HG03378 (cell line): ENCODE data around the gene KCNIP1.
"Not testable (repeated sequence)": the region's sequence is repeated elsewhere in the genome, so short reads cannot be mapped to it uniquely, and the experiment has no call there.

Experiments
- ATAC-seq: cut with Tn5 transposase; IDR thresholded peaks from one replicate; pipeline ENCODE4 v1.9.1; 2021; ENCODE audit warnings: mild to moderate bottlenecking, moderate library complexity; ENCODE audit not compliant: unreplicated experiment

The KCNIP1 gene

GRCh38 chr5:170762298-170762697 is 258.5 kb downstream of the KCNIP1 start:
- ATAC-seq = not testable (repeated sequence)

- ATAC-seq = not testable (repeated sequence)
These were observed 262.0 kb downstream of the KCNIP1 start for GRCh38 chr5:170765868-170766267.

GRCh38 chr5:170769246-170769645 is 265.4 kb downstream of the KCNIP1 start:
- ATAC-seq = no peak

- no peak for ATAC-seq
These were observed 266.1 kb downstream of the KCNIP1 start for GRCh38 chr5:170769898-170770416.

GRCh38 chr5:170771496-170771895 is 267.7 kb downstream of the KCNIP1 start:
- no peak for ATAC-seq

GRCh38 chr5:170773024-170773985 is 269.5 kb downstream of the KCNIP1 start:
- ATAC-seq = no peak

- ATAC-seq = no peak
These were observed 271.0 kb downstream of the KCNIP1 start for GRCh38 chr5:170774831-170775230.

GRCh38 chr5:170781946-170782345 is 278.1 kb downstream of the KCNIP1 start:
- no peak for ATAC-seq

GRCh38 chr5:170782438-170782837 is 278.6 kb downstream of the KCNIP1 start:
- no peak for ATAC-seq

GRCh38 chr5:170783498-170784247 is 279.9 kb downstream of the KCNIP1 start, which contains the start of gene GABRP:
TSS of gene GABRP (plus strand) at chr5:170783725. CDS start at chr5:170788616, 4,891 bp downstream.
- ATAC-seq = no peak

- no peak for ATAC-seq
These were observed 281.6 kb downstream of the KCNIP1 start for GRCh38 chr5:170785416-170785815.
